Activated T-cell treated with anti-CD3 and anti-CD28 coated beads for 48 hours (primary cell): ENCODE results near the gene LHX2.

ENCODE experiments used
- DNase-seq: peaks from one replicate; pipeline ENCODE4 v3.0.0-alpha.2; 2020; ENCODE audit warnings: low read depth

LHX2 gene

DNA sequence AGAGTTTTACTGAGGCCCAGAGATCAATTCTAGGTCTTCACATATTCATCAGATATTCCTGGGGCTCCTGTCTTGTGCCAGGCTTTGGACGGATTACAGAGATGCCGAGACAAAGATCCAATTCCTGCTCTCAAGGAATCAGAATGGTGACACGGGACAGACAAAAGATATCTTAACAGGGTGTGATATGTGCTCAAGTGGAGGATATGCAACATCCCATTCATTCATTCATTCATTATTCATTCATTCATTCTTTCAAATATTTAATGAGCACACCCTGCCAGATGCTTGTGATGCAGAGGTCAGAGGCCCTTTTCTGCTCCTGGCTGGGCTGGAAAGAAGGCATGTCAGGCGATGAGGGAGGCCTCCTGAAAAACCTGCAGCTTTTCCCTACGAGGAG, 21.8 kb downstream of the LHX2 start:
- no peak for DNase-seq

DNA sequence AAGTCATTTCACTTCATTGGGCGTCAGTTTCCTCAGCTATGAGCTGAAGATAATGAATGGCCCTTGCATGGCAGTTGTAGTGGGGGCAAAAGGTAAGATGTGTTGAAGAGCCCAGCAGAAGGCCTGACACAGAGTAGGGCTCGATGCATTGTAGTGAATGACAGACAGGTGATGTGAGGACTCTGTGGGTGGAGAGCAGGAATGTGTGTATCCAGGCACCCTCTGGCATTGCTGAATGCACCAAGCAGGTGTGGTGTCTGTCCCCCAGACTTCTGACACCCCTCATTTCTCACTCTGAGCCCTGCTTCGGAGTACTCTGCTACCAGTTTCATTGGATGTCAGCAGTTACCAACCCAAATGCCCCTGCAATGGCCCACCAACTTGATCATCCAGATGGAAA, 22.4 kb downstream of the LHX2 start:
- DNase-seq = no peak

DNA sequence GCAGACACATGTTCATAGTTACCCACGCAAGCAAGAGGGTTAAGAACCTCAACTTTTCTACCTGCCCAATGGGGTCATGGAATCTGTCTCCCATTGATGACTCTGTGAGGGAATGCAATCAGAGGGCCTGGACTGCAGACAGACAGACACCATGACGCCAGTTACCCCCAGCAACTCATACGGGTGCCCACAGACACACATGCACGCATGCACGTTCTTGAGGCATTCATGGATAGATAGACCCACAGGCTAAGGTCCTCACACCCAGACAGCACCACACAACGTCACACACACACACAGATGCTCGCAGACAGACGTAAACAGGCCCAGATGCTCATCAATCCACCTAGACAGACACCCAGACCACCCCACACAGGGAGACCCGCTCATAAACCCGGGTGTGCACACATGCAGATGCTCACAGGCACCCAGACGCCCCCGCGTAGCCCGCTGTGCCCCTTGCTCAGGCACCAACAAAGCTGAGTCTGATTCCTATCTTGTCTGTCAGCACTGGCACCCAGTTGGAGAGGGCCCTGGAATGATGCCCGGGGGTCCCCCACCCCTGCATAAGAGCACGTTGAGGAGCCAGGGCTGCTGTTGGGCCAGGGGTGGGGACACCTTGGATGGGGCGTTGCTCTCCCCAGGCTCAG, 23.6 kb downstream of the LHX2 start:
- DNase-seq = no peak

DNA sequence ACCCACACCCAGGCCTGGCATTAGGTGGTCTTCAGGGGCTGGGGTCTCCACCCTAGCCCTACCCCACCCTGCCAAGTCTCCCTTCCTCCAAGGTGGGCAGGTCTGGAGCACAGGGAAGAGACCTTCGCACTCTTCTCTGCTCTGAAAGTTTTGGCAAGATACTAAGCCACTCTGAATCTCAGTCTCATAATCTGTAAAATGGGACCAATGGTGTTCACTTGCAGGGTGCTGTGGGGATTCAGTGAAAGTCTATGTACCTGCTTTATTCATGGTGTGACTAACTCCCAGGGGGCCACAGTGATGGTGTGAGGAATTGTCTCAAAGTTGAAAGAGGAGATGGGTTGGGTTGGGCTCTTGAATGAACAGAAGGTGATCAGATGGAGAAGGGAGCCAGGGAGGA, 25.0 kb downstream of the LHX2 start:
- no peak for DNase-seq

DNA sequence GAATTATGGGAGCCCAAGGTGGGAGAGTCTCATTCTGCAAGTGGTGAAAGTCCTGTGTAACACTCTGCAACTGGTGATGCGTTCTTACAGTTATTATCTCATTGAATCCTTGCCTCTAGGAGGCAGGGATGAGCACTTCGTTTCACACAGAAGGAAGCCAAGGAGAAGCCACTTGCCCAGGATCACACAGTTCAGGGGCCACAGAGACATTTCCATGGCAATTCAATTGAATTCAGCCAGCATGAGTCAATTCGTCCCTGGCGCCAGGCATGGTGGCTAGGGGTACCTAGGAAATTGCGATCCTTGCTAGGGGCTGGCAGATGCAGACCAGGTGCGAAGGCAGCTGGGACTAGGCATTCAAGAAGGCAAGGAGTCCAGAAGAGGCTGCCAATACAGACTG, 26.2 kb downstream of the LHX2 start:
- DNase-seq = no peak

DNA sequence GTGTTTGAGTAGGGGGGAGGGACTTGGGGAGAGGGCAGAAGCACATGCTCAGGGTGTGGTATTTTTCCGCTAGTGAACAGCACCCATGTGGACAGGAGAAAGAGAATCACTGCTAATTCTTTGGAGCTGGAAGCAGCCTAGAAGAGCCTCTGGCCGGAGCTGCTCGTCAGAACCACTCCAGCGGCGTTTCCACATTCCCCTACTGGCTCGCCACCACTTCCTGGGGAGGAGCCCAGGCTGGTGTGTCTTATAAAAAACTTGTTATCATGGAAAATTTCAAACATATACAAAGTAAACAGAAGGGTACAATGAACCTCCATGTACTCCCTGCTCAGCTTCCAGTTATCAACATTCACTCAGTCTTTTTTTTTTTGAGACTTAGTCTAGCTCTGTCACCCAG, 26.7 kb downstream of the LHX2 start:
- no peak for DNase-seq

DNA sequence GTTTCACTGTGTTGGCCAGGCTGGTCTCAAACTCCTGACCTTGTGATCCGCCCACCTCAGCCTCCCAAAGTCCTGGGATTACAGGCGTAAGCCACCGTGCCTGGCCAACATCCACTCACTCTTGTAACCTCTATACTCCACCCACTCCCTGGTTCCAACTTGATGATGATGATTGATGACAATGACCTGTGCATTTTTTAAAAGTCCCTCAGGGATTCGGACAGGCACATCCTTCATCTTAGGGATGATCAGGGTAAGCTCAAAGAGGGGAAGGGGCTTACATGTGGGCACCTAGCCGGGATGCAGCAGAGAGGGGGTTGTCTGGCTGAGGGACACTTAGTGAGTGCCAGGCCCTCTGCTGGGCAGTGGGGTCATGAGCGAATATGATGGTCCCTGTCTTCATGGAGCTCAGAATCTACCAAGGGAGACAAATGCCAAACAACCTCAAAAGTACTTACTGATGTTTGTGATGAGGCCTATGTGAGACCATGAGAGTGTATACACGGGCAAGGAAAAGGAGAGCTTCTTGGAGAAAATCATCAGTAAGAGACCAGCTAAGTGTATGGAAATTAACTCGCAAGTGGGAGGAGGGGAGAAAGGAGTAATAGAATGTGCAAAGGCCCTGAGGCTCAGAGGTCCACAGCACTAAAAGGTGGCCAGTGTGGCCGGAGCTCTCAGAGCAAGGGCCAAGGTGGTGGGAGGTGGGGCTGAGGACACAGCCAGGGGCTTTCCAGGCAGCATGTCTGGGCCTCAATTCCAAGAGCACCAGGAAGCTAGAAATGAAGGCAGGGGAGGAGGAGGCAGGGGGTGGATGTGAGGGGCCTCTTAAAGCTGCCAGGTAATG, 27.4 kb downstream of the LHX2 start:
- no peak for DNase-seq

DNA sequence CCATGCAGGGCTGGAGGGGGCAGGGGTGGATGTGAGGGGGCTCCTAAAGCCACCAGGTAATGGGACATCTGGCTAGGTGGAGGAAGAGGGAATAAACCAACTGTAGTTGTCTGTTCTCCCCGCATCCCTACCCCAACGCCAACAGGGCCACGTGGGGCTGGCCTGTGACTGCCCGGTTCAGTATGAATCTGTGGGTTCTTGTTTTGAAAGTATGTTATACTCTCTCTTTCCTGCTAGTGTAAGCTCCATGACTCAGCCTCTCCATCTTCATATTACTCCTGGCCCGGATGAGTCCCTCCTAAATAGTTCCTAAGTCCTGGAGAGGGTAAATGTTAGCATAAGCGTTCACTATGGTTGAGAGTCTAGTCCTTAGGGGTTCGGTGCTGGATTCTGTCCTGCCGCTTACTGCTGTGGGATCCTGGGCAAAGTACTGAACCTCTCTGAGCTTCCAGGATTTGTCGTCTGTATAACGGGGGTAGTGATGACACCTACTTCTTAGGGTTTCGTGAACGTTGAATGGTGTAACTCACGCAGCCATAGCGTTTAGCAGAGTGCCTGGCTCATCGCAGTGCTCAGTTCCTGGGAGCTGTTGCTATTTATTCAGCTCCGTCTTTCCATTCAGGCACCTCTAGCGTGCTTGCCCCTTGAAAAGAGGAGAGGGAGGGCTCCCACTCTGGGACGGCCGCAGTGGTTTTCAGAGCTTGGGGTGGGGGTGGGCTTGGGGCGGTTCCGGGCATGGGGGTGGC, 28.8 kb downstream of the LHX2 start:
- no peak for DNase-seq

DNA sequence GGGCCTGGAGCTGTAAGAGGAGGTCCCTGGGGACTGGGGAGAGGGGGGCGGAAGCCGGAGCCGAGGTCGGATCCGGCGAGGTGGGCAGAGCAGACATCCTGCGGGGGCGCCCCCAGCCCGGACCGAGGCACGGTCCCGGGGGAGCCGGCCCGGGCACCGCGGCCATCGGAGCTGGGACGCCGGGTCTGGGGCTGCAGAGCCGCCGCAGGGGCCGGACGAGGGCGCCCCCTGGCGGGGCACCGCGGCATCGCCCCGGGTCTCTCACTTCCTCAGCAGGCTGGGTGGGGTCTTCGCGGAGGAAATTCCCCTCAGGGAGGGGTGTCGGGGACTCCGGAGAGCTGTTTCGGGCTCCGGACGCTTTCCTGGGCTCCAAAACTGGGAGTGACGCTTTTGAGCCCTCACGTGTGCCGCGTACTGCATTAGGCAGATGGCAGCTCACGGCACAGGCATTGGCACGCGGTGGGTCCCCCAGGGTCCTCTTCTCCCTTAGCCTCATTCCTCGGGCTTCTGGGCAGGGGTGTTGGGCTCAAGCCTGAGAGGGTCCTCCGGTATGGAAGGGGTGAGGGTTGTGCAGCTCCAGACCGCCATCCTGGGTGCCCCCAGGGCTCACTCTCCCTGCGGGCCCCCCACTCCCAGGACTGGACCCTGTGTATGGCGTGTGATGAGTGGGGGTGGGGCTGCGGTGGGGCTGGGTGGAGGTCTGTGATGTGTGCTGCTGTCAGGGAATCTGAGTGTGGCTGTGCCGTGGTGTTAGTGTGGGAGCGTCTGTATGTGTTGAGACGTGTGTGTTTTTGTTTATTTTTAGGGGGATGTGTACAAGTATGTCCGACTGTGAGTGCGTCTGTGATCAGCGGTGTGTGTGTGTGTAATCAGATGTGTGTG, 29.6 kb downstream of the LHX2 start:
- peak; percentile 48 for DNase-seq

DNA sequence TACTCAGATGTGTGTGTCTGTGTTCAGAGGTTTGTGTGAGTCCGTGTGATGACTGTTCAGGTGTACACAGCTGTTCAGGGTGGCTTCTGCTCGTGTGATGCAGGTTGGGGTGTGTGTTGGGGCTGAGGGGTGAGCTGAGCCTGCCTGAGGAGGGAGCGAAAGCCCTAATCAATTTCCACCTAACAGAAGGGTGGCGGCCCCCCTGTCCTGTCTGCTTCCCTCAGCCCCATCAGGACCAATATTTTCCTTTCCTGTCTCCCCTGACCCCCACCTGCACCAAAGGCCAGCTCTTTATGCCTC, 30.2 kb downstream of the LHX2 start:
- DNase-seq = no peak

DNA sequence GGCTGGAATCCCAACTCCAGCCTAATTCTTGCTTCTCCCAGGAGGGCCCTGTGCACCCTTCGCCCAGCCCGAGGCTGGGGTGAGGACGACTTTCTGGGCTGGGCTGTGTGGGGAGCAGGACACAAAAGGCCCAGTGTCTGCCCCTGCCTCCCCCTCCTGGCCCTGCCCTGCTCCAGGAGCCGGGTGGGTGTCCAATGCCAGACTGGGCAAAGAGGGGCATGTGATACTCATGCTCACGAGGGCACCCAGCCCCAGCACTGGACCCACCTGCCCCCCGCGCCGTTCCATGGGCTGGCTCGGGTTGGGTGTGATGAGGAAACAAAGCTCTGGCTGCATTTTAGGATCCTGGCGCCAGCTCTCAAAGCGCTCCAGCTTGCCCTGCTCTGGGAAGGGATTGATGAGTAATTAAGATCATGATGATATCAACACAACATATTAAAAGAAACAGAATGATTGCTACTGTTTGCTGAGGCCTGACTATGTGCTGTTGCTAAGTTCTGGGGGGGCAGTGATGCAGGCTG, 30.7 kb downstream of the LHX2 start:
- DNase-seq = no peak

DNA sequence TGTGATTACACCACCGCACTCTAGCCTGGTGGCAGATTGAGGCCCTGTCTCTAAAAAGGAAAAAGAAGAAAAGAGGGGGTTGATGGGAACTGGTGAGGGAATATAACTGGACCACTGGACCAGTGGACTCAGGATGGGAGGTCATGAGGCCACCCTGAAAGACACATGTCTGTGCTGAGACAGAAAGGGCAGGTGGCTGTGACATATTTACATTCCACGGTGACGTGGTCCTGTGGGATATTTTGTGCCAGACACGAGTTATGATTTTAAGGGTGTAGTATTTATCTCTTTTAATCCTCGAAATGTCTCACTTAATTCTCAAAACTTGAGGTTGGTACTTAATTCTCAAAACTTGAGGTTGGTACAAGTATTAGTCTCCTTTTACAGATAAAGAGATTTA, 32.9 kb downstream of the LHX2 start:
- no peak for DNase-seq

DNA sequence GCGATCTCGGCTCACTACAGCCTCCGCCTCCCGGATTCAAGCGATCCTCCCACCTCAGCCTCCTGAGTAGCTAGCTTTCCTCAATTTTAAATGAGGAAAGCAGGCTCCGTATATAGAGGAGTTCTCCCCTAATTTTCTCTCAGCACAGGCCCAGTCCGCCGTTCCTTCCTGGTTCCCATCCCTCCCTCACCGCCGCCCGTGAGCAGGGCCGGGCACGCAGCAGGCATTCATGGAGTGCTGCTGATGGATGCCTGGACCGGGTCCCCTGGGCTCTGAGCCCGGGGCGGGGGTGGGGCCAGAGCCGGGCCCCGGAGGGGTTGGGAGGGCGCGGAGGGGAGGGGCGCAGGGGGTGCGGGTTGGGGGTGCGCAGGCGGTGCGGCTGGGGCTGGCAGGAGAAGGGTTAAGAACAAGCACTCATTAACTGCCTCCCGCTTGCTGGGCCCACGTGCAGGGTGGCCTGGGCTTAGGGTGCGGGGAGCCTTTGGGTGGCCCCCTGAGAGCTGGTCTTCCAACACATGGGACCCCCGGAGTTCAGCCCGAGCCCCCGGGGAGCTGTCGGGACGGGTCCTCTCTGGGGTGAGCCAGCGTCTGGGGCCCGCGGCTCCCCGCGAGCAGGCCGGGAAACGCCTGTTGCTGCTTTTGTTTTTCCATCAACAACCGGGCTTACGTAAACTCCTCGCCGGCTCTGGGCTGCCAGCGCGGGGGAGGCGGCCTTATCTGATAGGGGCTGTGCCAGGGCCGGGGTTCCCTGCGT, 33.7 kb downstream of the LHX2 start:
- no peak for DNase-seq

DNA sequence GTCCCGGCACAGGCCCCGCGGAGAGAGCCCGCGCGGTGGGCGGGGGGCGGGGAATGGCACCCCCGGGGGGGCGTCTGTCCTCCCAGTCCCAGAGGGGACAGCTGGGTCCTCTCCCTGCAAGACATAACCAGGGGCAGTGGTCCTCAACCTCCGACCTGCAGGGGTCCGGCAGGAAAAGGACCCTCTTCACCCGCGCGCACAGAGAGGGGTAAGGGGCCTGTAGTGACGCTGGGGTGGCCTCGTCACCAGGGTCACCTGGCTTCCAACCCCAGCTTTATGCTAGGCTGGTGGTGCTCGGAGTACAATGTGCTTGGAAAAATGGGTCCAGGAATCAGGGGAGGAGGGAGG, 34.2 kb downstream of the LHX2 start:
- DNase-seq = no peak

DNA sequence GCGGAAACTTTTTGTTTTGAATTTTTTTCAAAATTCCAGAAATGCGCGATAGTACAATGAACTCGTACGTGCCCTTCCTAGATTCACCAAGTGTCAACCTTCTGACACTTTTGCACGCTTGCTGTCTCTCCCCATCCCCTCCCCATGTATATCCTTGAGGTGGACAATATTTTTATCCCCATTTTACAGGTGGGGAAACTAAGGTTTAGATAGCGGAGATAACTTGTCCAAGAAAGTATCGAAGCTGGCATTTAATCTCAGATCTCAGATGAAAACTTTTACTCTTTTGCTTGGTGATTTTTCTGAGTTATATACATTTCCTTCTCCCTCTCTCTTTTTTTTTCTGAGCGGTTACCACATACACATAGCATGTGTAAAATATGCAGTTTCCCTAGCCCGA, 34.6 kb downstream of the LHX2 start:
- no peak for DNase-seq

DNA sequence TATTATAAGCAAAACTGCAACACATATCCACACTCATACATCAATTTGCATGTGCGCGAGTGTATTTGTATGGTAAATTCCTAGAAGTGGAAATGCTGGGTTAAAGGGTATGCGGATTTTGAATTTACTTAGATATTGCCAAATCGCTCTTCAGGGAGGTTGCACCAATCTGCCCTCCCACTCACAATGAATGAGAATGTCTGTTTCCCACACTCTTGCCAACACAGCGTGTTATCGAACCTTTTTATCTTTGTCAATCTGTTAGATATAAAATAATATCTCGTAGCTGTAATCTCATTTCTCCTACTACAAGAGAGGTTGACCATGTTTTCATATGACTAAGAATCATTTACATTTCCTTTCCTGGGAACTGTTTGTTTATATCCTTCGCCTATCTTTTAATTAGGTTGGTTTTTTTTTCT, 35.7 kb downstream of the LHX2 start:
- DNase-seq = no peak

DNA sequence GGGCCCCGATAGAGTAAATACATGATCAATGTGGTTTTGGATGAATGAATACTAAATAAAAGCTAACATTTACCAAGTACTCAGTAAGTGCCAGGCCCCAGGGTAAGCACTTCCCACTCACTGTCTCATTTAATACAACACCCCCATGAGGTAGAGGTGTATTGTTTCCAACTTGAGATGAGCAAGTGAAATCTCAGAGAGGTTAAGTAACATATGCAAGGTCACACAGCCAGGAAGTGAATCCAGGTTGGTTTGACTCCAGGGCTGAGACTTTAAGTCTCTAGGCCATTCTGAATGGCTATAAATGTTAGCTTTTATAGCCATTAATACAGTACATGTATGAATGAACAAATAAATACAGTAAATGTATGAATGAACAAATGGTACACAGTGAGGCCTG, 39.4 kb downstream of the LHX2 start:
- DNase-seq = no peak

DNA sequence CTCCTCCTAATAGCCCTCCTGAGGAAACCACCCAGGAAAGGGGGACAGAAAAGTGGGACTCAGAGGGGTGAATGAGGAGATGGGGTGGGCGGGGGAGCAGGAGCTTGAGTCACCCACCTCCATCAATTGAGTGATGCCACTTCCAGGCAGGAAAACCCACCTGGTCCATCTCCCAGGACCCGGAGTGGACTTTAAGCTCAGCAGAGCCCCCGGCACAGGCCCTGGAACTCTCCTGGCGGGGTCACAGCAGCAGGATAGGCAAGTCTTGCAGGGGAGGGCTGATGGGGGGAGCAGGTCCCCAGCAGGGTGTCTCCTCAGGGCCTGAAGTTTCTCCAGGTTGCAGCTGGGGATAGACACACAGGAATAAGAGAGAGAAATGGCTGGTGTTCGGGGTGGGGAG, 40.8 kb downstream of the LHX2 start:
- no peak for DNase-seq

DNA sequence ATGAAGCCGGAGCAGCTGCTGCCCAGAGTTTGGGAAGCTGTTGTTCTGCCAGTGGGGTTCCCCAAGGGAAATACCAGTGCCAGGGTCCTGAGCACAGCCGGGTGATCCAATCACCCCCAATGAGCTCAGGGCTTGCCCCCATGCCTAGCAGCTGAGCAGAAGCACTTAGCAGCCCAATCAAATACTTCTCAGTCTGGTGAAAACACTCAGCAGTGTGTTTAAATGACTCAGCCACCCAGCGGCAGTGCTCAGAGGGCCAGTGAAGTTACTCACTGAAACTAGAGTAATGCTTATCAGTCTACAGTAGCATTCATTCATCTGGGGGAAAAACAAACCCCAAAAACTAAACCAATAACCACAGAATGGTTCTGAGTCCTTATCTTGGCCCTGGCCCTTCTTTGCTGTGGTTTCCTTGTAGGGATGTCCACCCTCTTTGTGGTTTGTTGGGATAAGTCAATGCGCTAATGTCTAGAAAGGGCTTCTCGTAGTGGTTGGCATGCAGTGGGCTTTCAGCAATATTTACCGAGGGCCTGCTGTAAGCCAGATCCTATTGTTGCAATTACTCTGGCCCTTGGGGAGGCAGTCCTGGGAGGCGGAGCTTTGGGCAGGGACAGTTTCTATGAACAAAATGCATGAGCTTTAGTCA, 43.1 kb downstream of the LHX2 start:
- DNase-seq = peak; percentile 47

DNA sequence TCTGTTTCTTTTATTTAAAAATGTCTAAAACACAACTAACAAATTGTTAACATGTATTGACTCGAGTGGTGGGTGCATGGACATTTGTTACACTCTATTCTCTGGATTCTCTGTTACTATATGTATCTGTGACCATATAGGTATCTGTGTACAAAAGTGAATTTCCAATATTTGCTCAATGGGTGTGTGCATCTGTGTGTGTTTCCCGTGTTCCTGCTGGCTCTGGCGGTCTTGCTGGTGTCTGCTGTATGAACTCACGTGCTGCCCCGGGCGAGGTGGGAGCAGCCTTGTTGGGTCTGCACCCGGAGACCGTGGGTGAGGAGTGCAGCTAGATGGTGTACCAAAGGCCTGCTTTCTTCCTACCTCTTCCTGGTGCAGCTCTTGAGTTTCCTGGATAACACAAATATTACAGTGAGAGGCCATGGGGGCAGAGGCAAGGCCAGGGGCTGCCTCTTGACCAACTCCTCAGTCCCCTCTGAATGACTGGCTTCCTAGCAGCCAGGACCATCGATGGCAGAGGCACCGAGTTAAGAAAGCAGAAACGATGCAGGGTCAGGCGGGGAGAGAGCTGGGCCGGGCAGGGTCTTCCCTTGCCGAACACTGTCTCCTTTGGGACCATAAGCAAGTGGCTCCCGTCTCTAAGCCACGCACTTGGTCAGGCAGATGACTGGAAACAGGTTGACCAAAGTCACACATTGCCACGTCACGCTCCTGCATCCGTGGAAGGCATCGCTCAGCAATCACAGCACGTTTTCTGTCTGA, 49.5 kb downstream of the LHX2 start:
- no peak for DNase-seq
